Endothelial cell of umbilical vein (primary cell): Measurements from ENCODE around the gene GNB1L. TPM values are rescaled to one million over a fixed set of nuclear protein-coding genes. Genes with fewer than 3 reads are reported as not detected.

Experiments
- BruUV-seq: library from RNA; stranded (reverse); fragments of 400-500 nt; replicated peaks from 2 replicates; lab custom pipeline; 2021; lab: Mats Ljungman, UMichigan
- CTCF ChIA-PET: fragments of 300-600, 350-600 bp; sonication (Branson Sonifier 250); formaldehyde crosslinking; loops from one replicate; lab custom pipeline; 2021; ENCODE audit warnings: antibody characterized with exemption, inconsistent platforms; lab: Charles Lee
- POLR2A ChIA-PET: fragments of 300-600, 350-600 bp; sonication (Branson Sonifier 250); formaldehyde crosslinking; loops from one replicate; lab custom pipeline; 2021; ENCODE audit warnings: antibody characterized with exemption, inconsistent platforms; lab: Charles Lee
- DNase-seq: peaks from one replicate; pipeline ENCODE4 v3.0.0-alpha.2; 2011; ENCODE audit warnings: low read depth, low spot score
- FAIRE-seq: peaks from 2 replicates; lab custom pipeline; 2011; peaks lifted over from hg19 to GRCh38; lab: Jason Lieb, UNC
- H2AFZ ChIP-seq: 2 replicates; pipeline ENCODE4 v1.6.0; 2012; ENCODE audit warnings: low read depth, low read length, control low read depth, inconsistent platforms
- H3K27ac ChIP-seq: 2 replicates; pipeline ENCODE4 v1.5.1; 2011; ENCODE audit warnings: low read depth, mild to moderate bottlenecking, control low read depth, low read length, moderate library complexity; ENCODE audit not compliant: insufficient read depth
- H3K27me3 ChIP-seq, 2 experiments: 2 replicates each; pipeline versions ENCODE4 v1.6.0 to v1.6.1; 2011; ENCODE audit warnings: low read length in 2 of 2, mixed read lengths in 1 of 2; ENCODE audit not compliant: control insufficient read depth in 2 of 2, insufficient read depth in 2 of 2
- H3K36me3 ChIP-seq, 2 experiments: 2 replicates in 1 of 2; 3 replicates in 1 of 2; pipeline ENCODE4 v1.5.1; 2011; ENCODE audit warnings: low read length in 2 of 2, mild to moderate bottlenecking in 1 of 2, moderate library complexity in 1 of 2; ENCODE audit not compliant: control insufficient read depth in 2 of 2, insufficient read depth in 2 of 2; ENCODE audit errors: extremely low read depth in 1 of 2
- H3K4me1 ChIP-seq: 3 replicates; pipeline ENCODE4 v1.5.1; 2011; ENCODE audit warnings: mild to moderate bottlenecking, low read length; ENCODE audit not compliant: control insufficient read depth, insufficient read depth; ENCODE audit errors: extremely low read depth
- H3K4me2 ChIP-seq: 2 replicates; pipeline ENCODE4 v1.6.1; 2011; ENCODE audit warnings: low read length, control low read depth, mixed read lengths; ENCODE audit not compliant: insufficient read depth
- H3K4me3 ChIP-seq, 3 experiments: fragments of 200-600 bp in 1 of 3; sonication (generic), shearing (Covaris generic) in 1 of 3; replicated peaks in 1 of 3; 2 replicates each; pipeline ENCODE4 v1.5.1; 2011 to 2016; ENCODE audit warnings: control low read depth in 3 of 3, low read length in 3 of 3, mild to moderate bottlenecking in 2 of 3, inconsistent platforms in 1 of 3, low read depth in 1 of 3, moderate library complexity in 1 of 3; ENCODE audit not compliant: insufficient read depth in 1 of 3
- H3K79me2 ChIP-seq: 2 replicates; pipeline ENCODE4 v1.6.0; 2012; ENCODE audit warnings: low read length, inconsistent platforms; ENCODE audit not compliant: control insufficient read depth, insufficient read depth
- H3K9ac ChIP-seq: replicated peaks from 2 replicates; pipeline ENCODE3; 2011; ENCODE audit warnings: low read length, control low read depth; ENCODE audit not compliant: insufficient read depth; ENCODE audit errors: extremely low read depth
- H3K9me1 ChIP-seq: replicated peaks from 3 replicates; pipeline ENCODE4 v1.6.0; 2011; ENCODE audit warnings: mild to moderate bottlenecking, low read length; ENCODE audit not compliant: control insufficient read depth, insufficient read depth; ENCODE audit errors: extremely low read depth
- H3K9me3 ChIP-seq: replicated peaks from 2 replicates; pipeline ENCODE4 v1.5.1; 2012; ENCODE audit warnings: low read length, inconsistent platforms; ENCODE audit not compliant: control insufficient read depth, insufficient read depth
- H4K20me1 ChIP-seq: replicated peaks from 2 replicates; pipeline ENCODE3; 2011; ENCODE audit warnings: mild to moderate bottlenecking, low read length; ENCODE audit not compliant: control insufficient read depth, insufficient read depth; ENCODE audit errors: extremely low read depth
- CTCF ChIP-seq, 2 donors: IDR thresholded peaks; 1 replicate in 1 of 2; 2 replicates in 1 of 2; pipeline ENCODE4 v1.5.1; 2011; ENCODE audit warnings: low read length in 2 of 2, mild to moderate bottlenecking in 2 of 2, moderate library complexity in 2 of 2, control low read depth in 1 of 2, inconsistent platforms in 1 of 2, low read depth in 1 of 2; ENCODE audit not compliant: insufficient read depth in 1 of 2; ENCODE audit errors: extremely low read depth in 1 of 2
- EZH2 ChIP-seq: IDR thresholded peaks from 2 replicates; pipeline ENCODE4 v1.6.1; 2012; ENCODE audit warnings: borderline replicate concordance, low read depth, mild to moderate bottlenecking, moderate library complexity, low read length, inconsistent platforms; ENCODE audit not compliant: severe bottlenecking
- FOS ChIP-seq: IDR thresholded peaks from 2 replicates; pipeline ENCODE4 v1.6.1; 2011; ENCODE audit warnings: mild to moderate bottlenecking, low read length, moderate library complexity, borderline replicate concordance; ENCODE audit not compliant: insufficient read depth
- GATA2 ChIP-seq: IDR thresholded peaks from 2 replicates; pipeline ENCODE4 v1.7.0; 2011; ENCODE audit warnings: low read depth, mild to moderate bottlenecking, moderate library complexity, mixed read lengths, low read length; ENCODE audit not compliant: insufficient read length, insufficient read depth
- JUN ChIP-seq: IDR thresholded peaks from 2 replicates; pipeline ENCODE4 v1.6.1; 2011; ENCODE audit warnings: borderline replicate concordance, low read depth; ENCODE audit not compliant: insufficient read length, insufficient read depth
- MYC ChIP-seq: IDR thresholded peaks from one replicate; pipeline ENCODE4 v1.6.1; 2011; ENCODE audit warnings: mild to moderate bottlenecking, low read depth, low read length
- POLR2A ChIP-seq: IDR thresholded peaks from 2 replicates; pipeline ENCODE4 v1.6.1; 2012; ENCODE audit warnings: low read depth, mild to moderate bottlenecking, control low read depth, low read length
- POLR2AphosphoS5 ChIP-seq: IDR thresholded peaks from 2 replicates; pipeline ENCODE4 v1.6.1; 2012; ENCODE audit warnings: low read depth, mild to moderate bottlenecking, control low read depth, low read length, moderate library complexity; ENCODE audit not compliant: insufficient read depth
- dilution Hi-C: fragments of 300-500 bp; cut with MboI; formaldehyde crosslinking; loops from one replicate; pipeline ENCODE4 v1.15.0; 2019; ENCODE audit warnings: low sequenced_read_pairs; ENCODE audit not compliant: extremely low pct_ligation_motif_present
- intact Hi-C: fragments of 100-400 bp; cut with micrococcal nuclease; formaldehyde crosslinking; loops from one replicate; pipeline ENCODE4 v1.10.0; 2022
- polyA plus RNA-seq, 4 experiments: library from polyadenylated mRNA; depleted of rRNA in 3 of 4; stranded (reverse) in 3 of 4; unstranded in 1 of 4; fragments of >200 nt; gene quantifications; 2 replicates each; pipeline versions ENCODE4 v1.2.1 to v1.2.3, GENCODE V29; 2011 to 2012; ENCODE audit warnings: missing spikeins in 1 of 4
- total RNA-seq: library from RNA; stranded (reverse); gene quantifications from 2 replicates; pipeline ENCODE4 v1.2.3, GENCODE V29; 2021
- TF ChIP-seq, protein P1 (sequence below): IDR thresholded peaks from 2 replicates; pipeline ENCODE4 v1.6.1; 2011; ENCODE audit not compliant: insufficient read depth, insufficient read length

Gene GNB1L
- total and polyA plus RNA-seq, 2 donors (not counting 3 experiments of a cell fraction or from before 2014, with no cell fraction given) = 5.4 to 5.9 TPM

GRCh38 chr22:19902245-19902715 is 47.6 kb upstream of the GNB1L start:
- DNase-seq = no peak
- ChIA-PET CTCF (interaction anchor here (1.6 to 6.5 kb wide), 3 partner anchors 8 to 171 kb away, joined by 6 to 51 read pairs (median 13); no protein-coding TSS in a partner anchor), POLR2A (no interaction called here)
- Histone ChIP-seq H3K4me2 (no peak overlapping the region), H3K9ac (no peak overlapping the region), H3K79me2 (no peaks in the 10 kb centered on the region), H3K36me3 (peaks cover 0 to 6% of the 10 kb centered on the region in 2 experiments), H3K4me1 (no peaks in the 10 kb centered on the region), H3K4me3 (no peak overlapping the region), H3K9me3 (no peaks in the 10 kb centered on the region), H3K27me3 (no peaks in the 10 kb centered on the region), H4K20me1 (no peaks in the 10 kb centered on the region), H3K9me1 (no peaks in the 10 kb centered on the region), H3K27ac (no peak overlapping the region), H2AFZ (no peak overlapping the region)
- intact Hi-C loops = no loop called here
- no peak for TF ChIP-seq FOS
- no peak for TF ChIP-seq GATA2
- TF ChIP-seq POLR2AphosphoS5 = no peak
- dilution Hi-C loops = no loop called here
- FAIRE-seq = no peak
- BruUV-seq = no TSS peak

DNA sequence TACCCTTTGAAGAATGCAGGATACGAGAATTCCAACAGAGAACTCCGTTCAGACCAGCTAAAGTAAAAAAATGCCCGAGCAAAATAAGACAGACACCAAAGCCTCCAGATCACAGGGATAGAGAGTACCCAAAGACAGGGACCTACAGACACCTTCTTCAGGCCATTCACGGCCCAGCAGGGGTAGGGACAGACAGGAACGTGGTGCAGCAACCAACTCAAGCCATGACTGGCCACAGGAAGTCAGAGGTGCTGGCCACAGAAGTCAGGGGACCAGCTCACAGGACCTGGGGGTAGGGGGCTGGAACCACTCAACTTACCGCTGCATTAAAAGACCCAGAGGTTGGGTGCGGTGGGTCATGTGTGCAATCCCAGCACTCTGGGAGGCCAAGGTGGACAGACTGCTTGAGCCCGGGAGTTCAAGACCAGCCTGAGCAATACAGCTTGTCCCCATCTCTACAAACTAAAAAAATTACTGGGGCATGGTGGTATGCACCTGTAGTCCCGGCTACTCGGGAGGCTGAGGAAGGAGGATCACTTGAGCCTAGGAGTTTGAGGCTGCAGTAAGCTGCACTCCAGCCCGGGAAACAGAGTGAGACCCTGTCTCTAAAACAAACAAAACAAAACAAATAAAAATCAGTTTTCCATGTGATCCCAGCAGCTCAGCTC is 47.0 kb upstream of the GNB1L start:
- no peak overlapping the region for H2AFZ ChIP-seq
- H3K79me2 ChIP-seq = no peaks in the 10 kb centered on the region
- BruUV-seq = no TSS peak
- H3K36me3 ChIP-seq = peaks cover 0 to 6% of the 10 kb centered on the region in 2 experiments
- TF ChIP-seq POLR2A (no peak), JUN (no peak), MYC (no peak), FOS (no peak), GATA2 (no peak), CTCF (IDR thresholded peaks at IDR 0.05; ENCODE audit: extremely low read depth in 1 of 2, insufficient read depth in 1 of 2, low read depth in 1 of 2, low read length in 2 of 2) (no peak), POLR2AphosphoS5 (no peak), EZH2 (no peak)
- TF ChIP-seq, protein P1, sequence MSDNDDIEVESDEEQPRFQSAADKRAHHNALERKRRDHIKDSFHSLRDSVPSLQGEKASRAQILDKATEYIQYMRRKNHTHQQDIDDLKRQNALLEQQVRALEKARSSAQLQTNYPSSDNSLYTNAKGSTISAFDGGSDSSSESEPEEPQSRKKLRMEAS = no peak
- ChIA-PET POLR2A (no interaction called here), CTCF (interaction anchor here (1.6 to 6.5 kb wide), 3 partner anchors 9 to 171 kb away, joined by 6 to 51 read pairs (median 13); no protein-coding TSS in a partner anchor)
- H3K9me1 ChIP-seq = no peaks in the 10 kb centered on the region
- H4K20me1 ChIP-seq = no peaks in the 10 kb centered on the region
- H3K27me3 ChIP-seq = no peaks in the 10 kb centered on the region
- dilution Hi-C loops (no loop called here), intact Hi-C loops (no loop called here)
- no peak overlapping the region for H3K9ac ChIP-seq
- no peak overlapping the region for H3K4me2 ChIP-seq
- H3K4me1 ChIP-seq = no peaks in the 10 kb centered on the region
- H3K27ac ChIP-seq = no peak overlapping the region
- no peak overlapping the region for H3K4me3 ChIP-seq
- no peaks in the 10 kb centered on the region for H3K9me3 ChIP-seq
- DNase-seq (no peak), FAIRE-seq (no peak)
